ENCODE results near the gene HOXC5.

GRCh38 chr12:54046809-54047159 lies 13.9 kb downstream of the HOXC5 start:
- no peak for TF ChIP-seq POLR2A (IDR thresholded peaks at IDR 0.05)
- no peak for TF ChIP-seq CTCF (IDR thresholded peaks at IDR 0.05)
